Measurements from ENCODE around the gene ARHGAP26. TPM values are rescaled to one million over a fixed set of nuclear protein-coding genes. Genes with fewer than 3 reads are reported as not detected.
A peak's percentile ranks its signal among the peaks of the same experiment; 100 is the strongest.
"Not testable (repeated sequence)": the region's sequence is repeated elsewhere in the genome, so short reads cannot be mapped to it uniquely, and the experiment has no call there.

The ARHGAP26 gene
- total RNA-seq, 1 donor from 2014 or later: 12.7 TPM

DNA sequence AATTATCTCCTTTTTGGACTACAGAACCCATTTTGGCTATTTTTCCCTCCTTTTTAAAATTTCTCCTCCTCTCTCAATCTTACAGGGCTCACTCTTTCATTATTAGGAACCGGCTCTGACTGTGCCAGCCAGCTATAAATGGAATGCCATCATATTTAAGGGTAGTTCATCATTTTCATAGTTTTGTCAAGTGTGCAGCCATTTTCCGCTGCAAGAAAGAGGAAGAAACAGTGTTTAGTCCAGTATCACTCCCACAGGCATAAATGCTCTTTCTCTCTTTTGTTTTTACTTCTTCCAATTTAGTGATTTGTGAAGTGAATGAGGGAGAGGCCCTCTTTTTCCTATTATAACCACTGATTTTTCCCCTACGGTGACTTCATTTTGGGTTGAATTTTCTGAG is 343.3 kb downstream of the ARHGAP26 start:
- Mint-ChIP-seq H3K4me3 (no peak overlapping the region), H3K27me3 (no peaks in the 10 kb centered on the region), H3K36me3 (ENCODE audit: low read depth) (peaks cover 2% of the 10 kb centered on the region), H3K4me1 (peaks cover 27% of the 10 kb centered on the region), H3K9me3 (peaks cover 3% of the 10 kb centered on the region), H3K27ac (peak overlapping the region; percentile 83)
- DNase-seq: no peak
- intact Hi-C loops (cut with micrococcal nuclease): no loop called here

DNA sequence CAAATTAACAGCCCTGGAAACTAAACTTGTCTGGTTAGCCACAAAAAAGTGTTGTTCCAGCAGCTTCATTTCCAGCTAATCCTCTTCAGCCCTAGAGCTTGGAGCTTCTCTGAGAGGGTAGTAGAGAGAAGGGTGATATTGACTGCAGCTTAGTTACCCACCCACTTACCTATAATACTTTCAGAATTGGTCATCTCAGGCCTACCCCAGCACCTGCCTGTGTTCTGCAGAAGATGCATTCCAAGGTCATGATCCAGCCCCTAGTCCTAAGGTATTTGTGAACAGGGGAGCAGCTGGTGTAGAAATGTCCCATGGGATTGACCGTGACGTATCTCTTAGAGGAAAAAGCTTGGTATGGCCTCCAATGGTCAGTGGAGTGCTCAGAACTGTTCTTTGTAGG is 344.3 kb downstream of the ARHGAP26 start:
- Mint-ChIP-seq H3K36me3 (ENCODE audit: low read depth) (peaks cover 2% of the 10 kb centered on the region), H3K4me1 (peaks cover 35% of the 10 kb centered on the region), H3K9me3 (peaks cover 3% of the 10 kb centered on the region), H3K27me3 (no peaks in the 10 kb centered on the region), H3K4me3 (no peak overlapping the region), H3K27ac (peak overlapping the region; percentile 46)
- no peak for DNase-seq
- intact Hi-C loops (cut with micrococcal nuclease): loop anchor here (1.0 kb wide), 1 partner anchor 13 kb away; no protein-coding TSS in a partner anchor

DNA sequence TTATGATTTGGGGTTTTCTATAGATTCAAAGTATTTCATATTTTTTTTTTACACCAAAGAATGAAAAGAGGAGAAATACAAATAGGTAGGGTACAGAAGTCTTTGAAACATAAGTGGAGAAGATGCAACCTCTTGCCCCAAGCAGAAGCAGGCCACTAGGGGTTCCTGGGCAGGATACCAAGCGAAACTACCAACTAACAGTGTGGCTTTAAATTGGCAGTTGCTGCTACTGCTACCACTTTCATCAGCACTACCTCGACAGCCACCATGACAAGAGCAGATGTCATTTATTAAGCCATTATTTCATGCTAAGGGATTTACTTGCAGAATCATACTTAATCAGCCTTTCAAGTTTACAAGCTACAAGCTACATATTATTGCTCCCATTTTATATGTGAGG is 345.2 kb downstream of the ARHGAP26 start:
- H3K27me3 Mint-ChIP-seq: no peaks in the 10 kb centered on the region
- H3K9me3 Mint-ChIP-seq: peaks cover 3% of the 10 kb centered on the region
- peaks cover 2% of the 10 kb centered on the region for H3K36me3 Mint-ChIP-seq (ENCODE audit: low read depth)
- peaks cover 37% of the 10 kb centered on the region for H3K4me1 Mint-ChIP-seq
- no peak for DNase-seq
- intact Hi-C loops (cut with micrococcal nuclease): loop anchor here (5.0 kb wide), 1 partner anchor 1077 kb away; no protein-coding TSS in a partner anchor
- H3K27ac Mint-ChIP-seq: no peak overlapping the region
- H3K4me3 Mint-ChIP-seq: no peak overlapping the region

DNA sequence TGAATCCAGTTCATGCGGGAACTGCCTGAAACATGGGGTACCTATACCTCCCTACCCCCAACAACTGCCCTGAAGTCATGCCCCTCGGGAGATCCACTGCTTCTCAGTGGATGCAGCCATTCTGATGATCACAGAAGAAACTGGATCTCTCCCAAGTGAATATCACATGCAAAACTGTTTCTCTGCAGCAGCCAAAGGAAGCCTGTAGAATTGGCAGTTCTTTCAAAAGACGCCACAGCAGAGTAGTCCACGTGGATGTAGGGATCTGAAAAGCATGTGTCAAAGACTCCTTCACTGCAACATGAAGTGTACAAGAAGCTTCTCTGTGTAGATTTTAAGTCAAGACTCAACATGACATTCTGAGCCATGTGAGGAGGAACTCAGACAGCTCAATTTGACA is 346.6 kb downstream of the ARHGAP26 start:
- Mint-ChIP-seq H3K27me3 (no peaks in the 10 kb centered on the region), H3K27ac (no peak overlapping the region), H3K4me3 (no peak overlapping the region), H3K36me3 (ENCODE audit: low read depth) (peaks cover 12% of the 10 kb centered on the region), H3K4me1 (peaks cover 42% of the 10 kb centered on the region), H3K9me3 (peaks cover 3% of the 10 kb centered on the region)
- intact Hi-C loops (cut with micrococcal nuclease): loop anchor here (5.0 kb wide), 1 partner anchor 1075 kb away; no protein-coding TSS in a partner anchor
- DNase-seq: no peak

DNA sequence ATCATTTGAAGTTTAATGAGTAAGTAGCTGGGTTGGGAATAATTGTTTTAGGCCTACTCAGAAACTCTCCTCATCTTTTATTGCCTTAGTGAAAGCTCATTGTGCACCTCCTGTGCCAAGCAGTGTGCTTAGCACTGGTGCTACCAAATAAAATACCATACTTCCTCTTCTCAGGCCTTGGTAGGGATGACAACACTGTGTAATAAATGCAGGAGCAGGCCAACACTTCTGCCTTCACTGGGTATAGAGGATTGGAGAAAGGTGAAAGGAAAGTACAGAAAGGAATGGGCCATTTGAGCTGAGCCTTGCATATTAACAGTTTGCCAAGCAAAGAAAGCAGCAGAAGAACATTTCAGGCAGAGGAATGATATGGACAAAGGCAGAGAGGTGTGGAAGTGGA is 347.6 kb downstream of the ARHGAP26 start:
- intact Hi-C loops (cut with micrococcal nuclease): loop anchor here (5.0 kb wide), 1 partner anchor 1074 kb away; no protein-coding TSS in a partner anchor
- Mint-ChIP-seq H3K27me3 (no peaks in the 10 kb centered on the region), H3K27ac (peak overlapping the region; percentile 70), H3K4me1 (peaks cover 42% of the 10 kb centered on the region), H3K4me3 (no peak overlapping the region), H3K9me3 (no peaks in the 10 kb centered on the region), H3K36me3 (ENCODE audit: low read depth) (peaks cover 19% of the 10 kb centered on the region)
- no peak for DNase-seq

DNA sequence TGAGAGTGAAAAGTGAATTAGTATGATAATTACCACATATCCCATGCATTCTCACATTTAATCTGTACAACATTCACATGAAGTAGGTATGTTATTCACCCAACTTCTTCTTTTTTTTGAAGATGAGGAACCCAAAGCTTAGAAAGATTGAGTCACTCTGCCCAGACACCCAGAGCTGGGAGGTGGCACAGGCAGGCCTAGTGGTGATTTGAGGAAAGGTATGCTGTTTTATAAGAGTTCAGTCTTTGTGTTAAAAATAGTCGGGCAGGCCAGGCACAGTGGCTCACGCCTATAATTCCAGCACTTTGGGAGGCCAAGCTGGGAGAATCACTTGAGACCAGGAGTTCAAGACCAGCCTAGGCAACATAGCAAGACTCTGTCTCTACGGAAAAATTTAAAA is 348.0 kb downstream of the ARHGAP26 start:
- Mint-ChIP-seq H3K9me3 (no peaks in the 10 kb centered on the region), H3K4me3 (no peak overlapping the region), H3K36me3 (ENCODE audit: low read depth) (peaks cover 22% of the 10 kb centered on the region), H3K27ac (peak overlapping the region; percentile 51), H3K27me3 (no peaks in the 10 kb centered on the region), H3K4me1 (peaks cover 41% of the 10 kb centered on the region)
- no peak for DNase-seq
- intact Hi-C loops (cut with micrococcal nuclease): loop anchor here (5.0 kb wide), 1 partner anchor 1074 kb away; no protein-coding TSS in a partner anchor

DNA sequence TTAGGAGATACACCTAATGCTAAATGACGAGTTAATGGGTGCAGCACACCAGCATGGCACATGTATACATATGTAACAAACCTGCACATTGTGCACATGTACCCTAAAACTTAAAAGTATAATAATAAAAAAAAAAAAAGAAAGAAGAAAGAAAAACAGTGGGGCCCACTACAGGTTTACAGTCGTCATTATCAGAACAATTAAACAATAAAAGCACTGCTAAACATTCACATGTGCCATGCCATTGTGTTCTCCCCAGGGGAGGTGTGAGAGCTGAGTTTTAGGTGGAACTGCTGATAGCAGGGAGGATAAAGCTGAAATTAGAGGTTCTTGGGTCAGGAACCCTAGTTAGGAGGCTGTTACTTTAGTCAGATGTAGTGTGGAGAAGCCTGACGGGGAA is 348.6 kb downstream of the ARHGAP26 start:
- peaks cover 20% of the 10 kb centered on the region for H3K36me3 Mint-ChIP-seq (ENCODE audit: low read depth)
- DNase-seq, H3K27me3 Mint-ChIP-seq, H3K4me3 Mint-ChIP-seq, H3K9me3 Mint-ChIP-seq: not testable (repeated sequence)
- peak overlapping the region; percentile 68 for H3K27ac Mint-ChIP-seq
- intact Hi-C loops (cut with micrococcal nuclease): loop anchor here (5.0 kb wide), 1 partner anchor 1073 kb away; no protein-coding TSS in a partner anchor
- H3K4me1 Mint-ChIP-seq: peaks cover 35% of the 10 kb centered on the region

DNA sequence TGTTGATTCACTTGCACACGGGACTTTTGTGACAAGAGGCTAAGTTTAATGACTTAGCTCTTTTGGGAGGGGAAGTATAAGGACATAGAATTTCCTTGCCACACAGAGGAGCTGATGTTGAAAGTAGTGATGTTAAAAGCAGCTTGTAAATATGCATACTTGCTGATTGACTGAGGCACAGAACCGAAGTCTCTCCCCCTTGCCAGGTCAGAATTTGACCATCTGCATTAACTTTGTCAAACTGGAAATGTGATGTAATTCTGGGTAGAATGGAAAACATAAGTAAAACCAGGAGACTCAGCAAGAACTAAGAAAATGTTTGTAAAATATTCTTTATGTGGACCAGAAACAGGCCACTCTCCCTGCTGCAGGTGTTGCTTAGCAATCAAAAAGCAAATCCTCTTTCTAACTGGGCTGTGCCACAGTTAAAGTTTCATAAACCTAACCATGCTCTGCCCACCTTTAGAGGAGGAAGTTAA is 349.2 kb downstream of the ARHGAP26 start:
- Mint-ChIP-seq H3K4me3 (no peak overlapping the region), H3K9me3 (no peaks in the 10 kb centered on the region), H3K36me3 (ENCODE audit: low read depth) (peaks cover 20% of the 10 kb centered on the region), H3K27ac (peak overlapping the region; percentile 68), H3K27me3 (no peaks in the 10 kb centered on the region), H3K4me1 (peaks cover 32% of the 10 kb centered on the region)
- intact Hi-C loops (cut with micrococcal nuclease): loop anchor here (5.0 kb wide), 1 partner anchor 1073 kb away; no protein-coding TSS in a partner anchor
- no peak for DNase-seq

DNA sequence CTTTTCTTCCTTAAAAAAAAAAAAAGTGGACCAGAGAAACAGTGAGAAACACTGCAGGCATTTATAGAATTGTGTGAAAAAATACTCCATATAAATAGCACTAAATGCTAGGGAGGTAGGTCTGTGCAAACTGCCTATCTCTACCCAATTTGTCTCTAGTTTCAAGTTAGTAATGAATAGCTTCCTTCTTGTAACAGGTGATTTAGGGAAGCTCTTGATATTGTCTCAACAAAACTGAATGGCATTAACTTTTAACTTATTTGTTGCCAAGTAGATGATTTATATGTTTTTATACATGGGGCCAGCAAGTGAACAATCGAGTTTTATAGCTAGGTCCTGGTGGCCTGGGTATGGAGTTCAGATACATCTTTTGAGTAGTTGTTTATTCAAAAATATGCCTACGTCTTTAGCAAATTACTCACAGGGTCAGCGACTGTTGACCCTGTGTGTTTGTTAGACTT is 349.7 kb downstream of the ARHGAP26 start:
- Mint-ChIP-seq H3K4me3 (no peak overlapping the region), H3K4me1 (peaks cover 33% of the 10 kb centered on the region), H3K36me3 (ENCODE audit: low read depth) (peaks cover 20% of the 10 kb centered on the region), H3K9me3 (no peaks in the 10 kb centered on the region), H3K27me3 (no peaks in the 10 kb centered on the region), H3K27ac (peak overlapping the region; percentile 68)
- intact Hi-C loops (cut with micrococcal nuclease): loop anchor here (5.0 kb wide), 2 partner anchors 98 to 1072 kb away; no protein-coding TSS in a partner anchor
- no peak for DNase-seq

DNA sequence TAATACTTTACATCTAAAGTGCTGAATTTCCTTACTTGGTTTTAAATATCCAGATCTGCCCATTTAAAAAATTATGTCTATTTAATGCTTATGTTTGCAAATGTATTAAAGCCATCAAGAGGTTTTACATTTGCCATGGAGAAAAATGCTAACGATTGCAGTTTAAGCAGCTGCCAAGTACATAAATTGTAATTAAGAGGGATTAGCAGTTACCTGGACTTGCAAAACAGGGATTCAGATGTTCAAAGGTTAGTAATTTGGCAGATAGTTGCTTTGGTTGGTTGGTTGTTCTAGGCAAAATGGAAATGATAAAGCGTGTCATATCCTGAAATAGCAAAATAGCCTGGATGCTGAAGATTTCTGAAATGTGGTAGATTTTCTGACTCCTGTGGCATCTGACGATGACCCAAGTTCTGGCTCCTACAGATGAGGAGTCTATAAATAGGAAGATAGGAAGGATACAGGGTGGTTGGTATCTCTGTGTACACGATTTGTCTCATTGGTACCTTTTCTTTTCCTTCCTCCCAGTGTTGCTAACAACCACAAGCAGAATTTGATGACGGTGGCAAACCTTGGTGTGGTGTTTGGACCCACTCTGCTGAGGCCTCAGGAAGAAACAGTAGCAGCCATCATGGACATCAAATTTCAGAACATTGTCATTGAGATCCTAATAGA is 350.4 kb downstream of the ARHGAP26 start:
- no peak overlapping the region for H3K4me3 Mint-ChIP-seq
- intact Hi-C loops (cut with micrococcal nuclease): loop anchor here (5.0 kb wide), 1 partner anchor 98 kb away; no protein-coding TSS in a partner anchor
- peak overlapping the region; percentile 39 for H3K27ac Mint-ChIP-seq

DNA sequence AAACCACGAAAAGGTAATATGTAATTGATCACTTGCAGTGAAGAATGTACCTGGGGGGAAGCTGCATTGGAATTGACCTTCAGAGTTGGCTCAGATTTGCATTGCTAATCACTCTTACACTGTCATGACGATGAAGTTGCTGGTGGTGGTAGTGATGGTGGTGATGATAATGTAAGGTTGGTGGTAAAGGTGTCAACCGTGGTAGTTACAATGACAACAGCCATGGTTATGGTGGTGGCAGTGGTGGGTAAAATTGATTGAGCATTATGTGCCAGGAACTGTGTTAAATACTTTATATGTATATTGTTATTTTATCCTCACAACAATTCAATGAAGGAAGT is 350.9 kb downstream of the ARHGAP26 start:
- no peaks in the 10 kb centered on the region for H3K9me3 Mint-ChIP-seq
- peaks cover 37% of the 10 kb centered on the region for H3K4me1 Mint-ChIP-seq
- H3K27me3 Mint-ChIP-seq: no peaks in the 10 kb centered on the region
- intact Hi-C loops (cut with micrococcal nuclease): loop anchor here (5.0 kb wide), 1 partner anchor 99 kb away; no protein-coding TSS in a partner anchor
- H3K27ac Mint-ChIP-seq: peak overlapping the region; percentile 39
- no peak for DNase-seq
- no peak overlapping the region for H3K4me3 Mint-ChIP-seq
- H3K36me3 Mint-ChIP-seq (ENCODE audit: low read depth): peaks cover 20% of the 10 kb centered on the region

More for the DNA sequence above, 350.4 kb downstream of the ARHGAP26 start:
- H3K4me1 Mint-ChIP-seq: peaks cover 35% of the 10 kb centered on the region
- H3K36me3 Mint-ChIP-seq (ENCODE audit: low read depth): peaks cover 20% of the 10 kb centered on the region
- DNase-seq: no peak
- no peaks in the 10 kb centered on the region for H3K27me3 Mint-ChIP-seq
- H3K9me3 Mint-ChIP-seq: no peaks in the 10 kb centered on the region

DNA sequence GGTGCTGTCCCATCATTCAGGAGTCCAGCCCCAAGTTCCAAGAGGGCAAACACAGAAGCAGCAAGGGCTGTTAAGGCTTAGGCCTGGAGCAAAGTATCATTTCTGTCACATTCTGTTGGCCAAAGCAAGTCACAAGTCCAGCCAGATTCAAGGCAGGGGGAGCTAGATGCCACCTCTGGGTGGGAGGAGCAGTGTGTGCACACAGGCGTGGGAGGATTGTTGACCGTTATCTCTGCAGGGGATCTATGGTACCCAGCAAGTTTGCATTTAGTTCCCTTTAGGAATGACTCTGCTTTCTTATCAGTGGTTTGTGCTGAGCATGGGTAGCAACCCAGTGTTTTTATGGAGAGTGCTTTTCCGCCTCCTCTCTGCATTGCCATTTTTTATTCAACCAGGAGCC is 354.4 kb downstream of the ARHGAP26 start:
- H3K4me1 Mint-ChIP-seq: peaks cover 21% of the 10 kb centered on the region
- no peak for DNase-seq
- intact Hi-C loops (cut with micrococcal nuclease): loop anchor here (5.0 kb wide), 1 partner anchor 102 kb away; no protein-coding TSS in a partner anchor
- H3K27me3 Mint-ChIP-seq: no peaks in the 10 kb centered on the region
- H3K27ac Mint-ChIP-seq: no peak overlapping the region
- peaks cover 22% of the 10 kb centered on the region for H3K36me3 Mint-ChIP-seq (ENCODE audit: low read depth)
- no peak overlapping the region for H3K4me3 Mint-ChIP-seq
- no peaks in the 10 kb centered on the region for H3K9me3 Mint-ChIP-seq

DNA sequence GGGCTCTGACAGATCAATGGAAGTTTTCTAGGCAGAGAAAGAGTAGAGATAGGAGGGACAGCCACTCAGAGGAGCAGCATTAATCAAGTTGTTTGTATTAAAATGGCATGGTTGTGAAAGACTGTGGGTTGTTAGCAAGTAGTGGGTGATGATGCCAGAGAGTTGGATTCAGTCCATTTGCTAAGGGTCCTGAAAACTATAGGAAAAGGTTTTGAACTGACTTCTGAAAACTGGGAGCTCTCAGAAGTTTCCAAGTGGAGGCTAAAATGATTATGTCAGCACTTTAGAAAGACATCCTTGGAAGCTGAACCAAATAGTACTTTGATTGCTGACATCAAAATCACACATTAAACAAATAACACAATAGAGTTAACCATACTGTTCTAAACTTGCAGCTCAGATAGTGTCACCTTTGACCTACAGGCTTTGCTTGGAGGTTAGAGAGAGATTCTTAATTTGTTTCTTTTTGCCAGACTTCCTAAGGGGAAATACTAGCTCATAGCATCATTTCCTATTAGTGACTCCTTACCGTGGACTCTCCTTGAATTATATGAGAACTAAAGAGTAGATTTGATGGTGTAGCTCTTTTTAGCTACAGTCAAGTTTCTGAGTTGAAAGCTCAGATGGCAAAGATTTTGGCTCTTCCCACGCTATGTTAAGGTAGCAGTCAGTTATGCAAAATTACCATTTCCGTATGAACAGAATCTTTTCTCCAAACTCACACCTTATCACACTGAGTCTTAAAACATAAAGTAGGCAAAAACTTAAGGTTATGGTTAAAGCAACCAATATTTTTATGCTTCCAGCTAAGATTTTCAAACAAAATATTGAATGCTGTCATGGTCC is 356.2 kb downstream of the ARHGAP26 start:
- peaks cover 11% of the 10 kb centered on the region for H3K4me1 Mint-ChIP-seq
- peaks cover 15% of the 10 kb centered on the region for H3K36me3 Mint-ChIP-seq (ENCODE audit: low read depth)
- no peaks in the 10 kb centered on the region for H3K27me3 Mint-ChIP-seq
- intact Hi-C loops (cut with micrococcal nuclease): loop anchor here (5.0 kb wide), 1 partner anchor 56 kb away; no protein-coding TSS in a partner anchor
- DNase-seq: no peak
- no peak overlapping the region for H3K27ac Mint-ChIP-seq
- no peaks in the 10 kb centered on the region for H3K9me3 Mint-ChIP-seq
- no peak overlapping the region for H3K4me3 Mint-ChIP-seq

Data from activated CD4-positive, alpha-beta T cell treated with anti-CD3 and anti-CD28 coated beads, Interleukin-2, amount 10 ng/mL, durations not matched to agents 24 days and 14 days (primary cell).